CD8-positive, alpha-beta memory T cell (primary cell): Measurements from ENCODE around the gene HBM. TPM values are rescaled to one million over a fixed set of nuclear protein-coding genes. Genes with fewer than 3 reads are reported as not detected.
"Not testable (repeated sequence)": the region's sequence is repeated elsewhere in the genome, so short reads cannot be mapped to it uniquely, and the experiment has no call there.

Experiments
- CTCF ChIA-PET: fragments of 350-600 bp; sonication (Branson Sonifier 250); formaldehyde crosslinking; loops from one replicate; lab custom pipeline; 2021; ENCODE audit warnings: antibody characterized with exemption; lab: Charles Lee
- POLR2A ChIA-PET: fragments of 350-600 bp; sonication (Branson Sonifier 250); formaldehyde crosslinking; loops from one replicate; lab custom pipeline; 2021; ENCODE audit warnings: antibody characterized with exemption; lab: Charles Lee
- DNase-seq, 5 donors: peaks; one replicate each; pipeline versions ENCODE4 v3.0.0 to v3.0.0-alpha.2; 2020 to 2022; ENCODE audit warnings: mixed read lengths in 1 of 5
- H3K27ac ChIP-seq: one replicate; pipeline ENCODE4 v1.7.0; 2013; ENCODE audit warnings: low read depth, mild to moderate bottlenecking, low read length, moderate library complexity
- H3K27me3 ChIP-seq: 2 replicates; pipeline ENCODE4 v1.7.0; 2013; ENCODE audit warnings: low read length, mild to moderate bottlenecking; ENCODE audit not compliant: insufficient read depth, poor library complexity, severe bottlenecking
- H3K36me3 ChIP-seq: 2 replicates; pipeline ENCODE4 v1.7.0; 2013; ENCODE audit warnings: mild to moderate bottlenecking, low read length, moderate library complexity; ENCODE audit not compliant: insufficient read depth
- H3K4me1 ChIP-seq: 2 replicates; pipeline ENCODE4 v1.7.0; 2013; ENCODE audit warnings: mild to moderate bottlenecking, low read length, moderate library complexity; ENCODE audit not compliant: insufficient read depth
- H3K4me3 ChIP-seq: 2 replicates; pipeline ENCODE4 v1.7.0; 2013; ENCODE audit warnings: mild to moderate bottlenecking, low read length
- H3K9me3 ChIP-seq: 2 replicates; pipeline ENCODE4 v1.7.0; 2013; ENCODE audit warnings: mild to moderate bottlenecking, low read length
- H3K27ac Mint-ChIP-seq, 8 donors: one replicate each; pipeline ENCODE4 v1.8.0; 2020 to 2021; ENCODE audit warnings: mixed read lengths in 8 of 8, mild to moderate bottlenecking in 6 of 8, inconsistent platforms in 3 of 8, moderate library complexity in 3 of 8
- H3K27me3 Mint-ChIP-seq, 2 donors: one replicate each; pipeline ENCODE4 v1.8.0; 2020 to 2021; ENCODE audit warnings: mixed read lengths in 2 of 2, mild to moderate bottlenecking in 1 of 2, moderate library complexity in 1 of 2
- H3K36me3 Mint-ChIP-seq, 3 donors: one replicate each; pipeline ENCODE4 v1.8.0; 2020 to 2021; ENCODE audit warnings: mixed read lengths in 3 of 3, inconsistent platforms in 1 of 3, mild to moderate bottlenecking in 1 of 3
- H3K4me1 Mint-ChIP-seq, 3 donors: one replicate each; pipeline ENCODE4 v1.8.0; 2020 to 2021; ENCODE audit warnings: mixed read lengths in 3 of 3, inconsistent platforms in 1 of 3, mild to moderate bottlenecking in 1 of 3
- H3K4me3 Mint-ChIP-seq, 7 donors: one replicate each; pipeline ENCODE4 v1.8.0; 2020 to 2021; ENCODE audit warnings: mixed read lengths in 7 of 7, mild to moderate bottlenecking in 6 of 7, moderate library complexity in 4 of 7, inconsistent platforms in 2 of 7
- H3K9me3 Mint-ChIP-seq, 5 donors: one replicate each; pipeline ENCODE4 v1.8.0; 2020 to 2022; ENCODE audit warnings: mixed read lengths in 5 of 5, mild to moderate bottlenecking in 3 of 5, moderate library complexity in 2 of 5, inconsistent platforms in 1 of 5
- polyA plus RNA-seq: library from polyadenylated mRNA; unstranded; fragments of 300-500 nt; fragmentation: Illumina TruSeq; gene quantifications from one replicate; pipeline ENCODE4 v1.2.3, GENCODE V29; 2021
- total RNA-seq, 2 experiments: library from RNA; stranded (reverse); gene quantifications; one replicate each; pipeline ENCODE4 v1.2.3, GENCODE V29; 2021

Gene HBM
- total and polyA plus RNA-seq, 3 experiments from 2014 or later = not detected

- POLR2A ChIA-PET = no interaction called here
- no peaks in the 10 kb centered on the region for H3K9me3 Mint-ChIP-seq
Observed at GRCh38 chr16:164827-165538, 795 bp upstream of the HBM start.

GRCh38 chr16:166375-167121 lies 770 bp downstream of the HBM start:
- Histone ChIP-seq H3K4me1 (peaks cover 10% of the 10 kb centered on the region), H3K27me3 (peaks cover 30% of the 10 kb centered on the region), H3K36me3 (no peaks in the 10 kb centered on the region), H3K9me3 (no peaks in the 10 kb centered on the region), H3K4me3 (no peak overlapping the region), H3K27ac (no peak overlapping the region)
- Mint-ChIP-seq H3K36me3 (no peaks in the 10 kb centered on the region), H3K4me3 (peak overlapping the region in 4 of 7 donors; percentile 8 to 63 (median 22)), H3K9me3 (no peaks in the 10 kb centered on the region), H3K27ac (no peak overlapping the region), H3K4me1 (peaks cover 0 to 14% (median 10%) of the 10 kb centered on the region in 3 donors), H3K27me3 (peaks cover 29 to 56% of the 10 kb centered on the region in 2 donors)
- CTCF ChIA-PET = interaction anchor here (1.4 kb wide), 1 partner anchor 15 kb away, joined by 4 read pairs; no protein-coding TSS in a partner anchor
- no peak for DNase-seq
- POLR2A ChIA-PET = interaction anchor here (0.5 kb wide), 1 partner anchor 8 kb away, joined by 3 read pairs; no protein-coding TSS in a partner anchor

More at GRCh38 chr16:164827-165538, 795 bp upstream of the HBM start:
- H3K36me3 Mint-ChIP-seq = no peaks in the 10 kb centered on the region
- Histone ChIP-seq H3K27me3 (peaks cover 30% of the 10 kb centered on the region), H3K4me3 (no peak overlapping the region), H3K4me1 (peaks cover 10% of the 10 kb centered on the region), H3K27ac (no peak overlapping the region), H3K36me3 (no peaks in the 10 kb centered on the region), H3K9me3 (no peaks in the 10 kb centered on the region)
- peaks cover 33 to 52% of the 10 kb centered on the region in 2 donors for H3K27me3 Mint-ChIP-seq
- H3K4me1 Mint-ChIP-seq = peaks cover 0 to 14% (median 10%) of the 10 kb centered on the region in 3 donors
- CTCF ChIA-PET = interaction anchor here (0.7 kb wide), 1 partner anchor 236 kb away, joined by 3 read pairs; the partner anchor contains the start of gene DECR2
- H3K4me3 Mint-ChIP-seq = peak overlapping the region in 5 of 7 donors; percentile 34 to 52 (median 47)
- peak overlapping the region in 1 of 8 donors; percentile 24 for H3K27ac Mint-ChIP-seq
- DNase-seq = no peak

GRCh38 chr16:167122-167690 lies 1.4 kb downstream of the HBM start:
- Histone ChIP-seq H3K4me1 (peaks cover 10% of the 10 kb centered on the region), H3K4me3 (no peak overlapping the region), H3K9me3 (no peaks in the 10 kb centered on the region), H3K27ac (no peak overlapping the region), H3K27me3 (peaks cover 30% of the 10 kb centered on the region), H3K36me3 (no peaks in the 10 kb centered on the region)
- Mint-ChIP-seq H3K27me3 (peaks cover 31 to 57% of the 10 kb centered on the region in 2 donors), H3K9me3 (no peaks in the 10 kb centered on the region), H3K27ac (no peak overlapping the region), H3K36me3 (no peaks in the 10 kb centered on the region), H3K4me1 (peaks cover 0 to 17% (median 10%) of the 10 kb centered on the region in 3 donors), H3K4me3 (peak overlapping the region in 3 of 7 donors; percentile 8 to 63 (median 48))
- ChIA-PET CTCF (interaction anchor here (1.4 kb wide), 1 partner anchor 14 kb away, joined by 4 read pairs; no protein-coding TSS in a partner anchor), POLR2A (interaction anchor here (0.5 kb wide), 1 partner anchor 8 kb away, joined by 3 read pairs; no protein-coding TSS in a partner anchor)
- no peak for DNase-seq

- H3K36me3 ChIP-seq = no peaks in the 10 kb centered on the region
- H3K27me3 ChIP-seq = peaks cover 30% of the 10 kb centered on the region
- ChIA-PET POLR2A (no interaction called here), CTCF (no interaction called here)
- H3K27ac Mint-ChIP-seq = no peak overlapping the region
- no peak overlapping the region for H3K27ac ChIP-seq
- H3K9me3 ChIP-seq = no peaks in the 10 kb centered on the region
- peaks cover 10% of the 10 kb centered on the region for H3K4me1 ChIP-seq
- peaks cover 32 to 56% of the 10 kb centered on the region in 2 donors for H3K27me3 Mint-ChIP-seq
- H3K4me1 Mint-ChIP-seq = peaks cover 0 to 20% (median 10%) of the 10 kb centered on the region in 3 donors
- H3K36me3 Mint-ChIP-seq = no peaks in the 10 kb centered on the region
- peak overlapping the region in 1 of 7 donors; percentile 18 for H3K4me3 Mint-ChIP-seq
- no peaks in the 10 kb centered on the region for H3K9me3 Mint-ChIP-seq
- DNase-seq = no peak
- no peak overlapping the region for H3K4me3 ChIP-seq
Observed at GRCh38 chr16:168424-168823, 2.6 kb downstream of the HBM start.

GRCh38 chr16:169014-169413 lies 3.2 kb downstream of the HBM start:
- Mint-ChIP-seq H3K4me1 (peaks cover 0 to 24% (median 10%) of the 10 kb centered on the region in 3 donors), H3K27ac (no peak overlapping the region), H3K36me3 (no peaks in the 10 kb centered on the region), H3K4me3 (no peak overlapping the region), H3K27me3 (peaks cover 34 to 60% of the 10 kb centered on the region in 2 donors), H3K9me3 (no peaks in the 10 kb centered on the region)
- peaks cover 30% of the 10 kb centered on the region for H3K27me3 ChIP-seq
- H3K27ac ChIP-seq = no peak overlapping the region
- no peaks in the 10 kb centered on the region for H3K36me3 ChIP-seq
- no peak for DNase-seq
- CTCF ChIA-PET = no interaction called here
- no peaks in the 10 kb centered on the region for H3K9me3 ChIP-seq
- POLR2A ChIA-PET = no interaction called here
- H3K4me1 ChIP-seq = peaks cover 10% of the 10 kb centered on the region
- H3K4me3 ChIP-seq = no peak overlapping the region

- H3K4me3 Mint-ChIP-seq, H3K9me3 Mint-ChIP-seq, H3K27ac ChIP-seq, DNase-seq, H3K4me3 ChIP-seq, H3K36me3 Mint-ChIP-seq, POLR2A ChIA-PET, H3K4me1 ChIP-seq, H3K9me3 ChIP-seq, H3K36me3 ChIP-seq, H3K27ac Mint-ChIP-seq: not testable (repeated sequence)
- H3K4me1 Mint-ChIP-seq = peaks cover 0 to 31% (median 9%) of the 10 kb centered on the region in 3 donors
- CTCF ChIA-PET = interaction anchor here (0.7 kb wide), 1 partner anchor 52 kb away, joined by 3 read pairs; no protein-coding TSS in a partner anchor
- H3K27me3 Mint-ChIP-seq = peaks cover 42 to 69% of the 10 kb centered on the region in 2 donors
- peaks cover 36% of the 10 kb centered on the region for H3K27me3 ChIP-seq
Observed at GRCh38 chr16:170088-170507, 4.3 kb downstream of the HBM start.

GRCh38 chr16:170788-171187 lies 5.0 kb downstream of the HBM start:
- H3K4me3 ChIP-seq = no peak overlapping the region
- H3K9me3 Mint-ChIP-seq = no peaks in the 10 kb centered on the region
- DNase-seq = no peak
- H3K36me3 Mint-ChIP-seq = no peaks in the 10 kb centered on the region
- ChIA-PET CTCF (interaction anchor here (0.7 to 1.0 kb wide), 2 partner anchors 11 to 52 kb away, joined by 3 to 4 read pairs; no protein-coding TSS in a partner anchor), POLR2A (no interaction called here)
- no peak overlapping the region for H3K27ac ChIP-seq
- H3K27me3 Mint-ChIP-seq = peaks cover 45 to 68% of the 10 kb centered on the region in 2 donors
- peaks cover 35% of the 10 kb centered on the region for H3K27me3 ChIP-seq
- peaks cover under 1% of the 10 kb centered on the region for H3K4me1 ChIP-seq
- peaks cover 0 to 30% (median 7%) of the 10 kb centered on the region in 3 donors for H3K4me1 Mint-ChIP-seq
- H3K4me3 Mint-ChIP-seq = peak overlapping the region in 1 of 7 donors; percentile 10
- H3K27ac Mint-ChIP-seq = no peak overlapping the region
- H3K36me3 ChIP-seq = no peaks in the 10 kb centered on the region
- no peaks in the 10 kb centered on the region for H3K9me3 ChIP-seq
